GM10847 (cell line): ENCODE measurements around the gene PPP2R5D.

ENCODE experiments used
- POLR2A ChIP-seq: IDR thresholded peaks from 2 replicates; pipeline ENCODE4 v1.6.1; 2011; ENCODE audit not compliant: insufficient read length; ENCODE audit errors: extremely low read depth

Gene PPP2R5D

DNA sequence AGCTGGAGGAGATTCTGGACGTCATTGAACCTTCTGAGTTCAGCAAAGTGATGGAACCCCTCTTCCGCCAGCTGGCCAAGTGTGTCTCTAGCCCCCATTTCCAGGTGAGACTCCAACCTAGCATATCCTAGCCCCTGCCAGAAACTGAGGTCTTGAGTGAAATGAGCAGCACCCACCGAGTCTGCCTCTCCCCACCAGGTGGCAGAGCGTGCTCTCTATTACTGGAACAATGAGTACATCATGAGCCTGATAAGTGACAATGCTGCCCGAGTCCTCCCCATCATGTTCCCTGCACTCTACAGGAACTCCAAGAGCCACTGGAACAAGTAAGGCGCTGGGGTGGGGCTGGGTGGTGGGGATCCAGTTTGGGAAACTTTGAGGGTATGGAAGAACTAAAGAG is 24.8 kb downstream of the PPP2R5D start:
- no peak for TF ChIP-seq POLR2A

DNA sequence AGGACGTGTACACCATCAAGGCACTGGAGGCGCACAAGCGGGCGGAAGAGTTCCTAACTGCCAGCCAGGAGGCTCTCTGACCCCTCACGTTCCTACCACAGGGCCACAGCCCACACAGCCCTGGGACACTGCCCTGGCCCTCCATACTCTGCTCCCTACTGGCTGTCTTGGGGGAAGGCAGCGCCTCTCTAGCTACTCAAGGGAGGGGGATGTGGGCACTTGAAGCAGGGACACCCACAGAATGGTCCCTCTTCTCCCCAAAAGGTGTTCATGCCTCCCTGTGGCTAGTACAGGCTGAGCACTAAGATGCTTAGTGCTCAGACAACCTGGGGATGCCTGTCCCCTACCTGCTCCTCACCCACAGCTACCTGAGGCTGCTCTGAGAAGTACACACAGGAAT is 26.8 kb downstream of the PPP2R5D start:
- no peak for TF ChIP-seq POLR2A

DNA sequence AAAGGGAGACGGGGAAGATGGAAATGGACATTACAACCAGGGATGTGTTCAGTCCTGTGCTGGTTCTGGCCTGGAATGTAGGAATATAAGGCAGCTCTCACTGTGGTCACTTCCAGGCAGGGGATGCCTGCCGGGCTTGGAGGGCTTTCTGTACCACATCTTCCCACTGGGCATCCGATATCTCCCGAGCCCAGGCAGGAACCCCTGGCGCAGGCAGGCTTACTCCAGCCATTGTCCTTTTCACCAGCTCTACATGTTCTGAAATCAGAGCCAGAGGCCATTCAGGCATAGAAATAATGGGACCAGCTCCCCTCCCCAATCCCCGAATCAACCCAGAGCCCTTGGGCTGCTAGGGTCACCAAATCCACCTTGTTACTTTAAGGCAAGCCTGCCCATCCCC is 28.0 kb downstream of the PPP2R5D start:
- no peak for TF ChIP-seq POLR2A

DNA sequence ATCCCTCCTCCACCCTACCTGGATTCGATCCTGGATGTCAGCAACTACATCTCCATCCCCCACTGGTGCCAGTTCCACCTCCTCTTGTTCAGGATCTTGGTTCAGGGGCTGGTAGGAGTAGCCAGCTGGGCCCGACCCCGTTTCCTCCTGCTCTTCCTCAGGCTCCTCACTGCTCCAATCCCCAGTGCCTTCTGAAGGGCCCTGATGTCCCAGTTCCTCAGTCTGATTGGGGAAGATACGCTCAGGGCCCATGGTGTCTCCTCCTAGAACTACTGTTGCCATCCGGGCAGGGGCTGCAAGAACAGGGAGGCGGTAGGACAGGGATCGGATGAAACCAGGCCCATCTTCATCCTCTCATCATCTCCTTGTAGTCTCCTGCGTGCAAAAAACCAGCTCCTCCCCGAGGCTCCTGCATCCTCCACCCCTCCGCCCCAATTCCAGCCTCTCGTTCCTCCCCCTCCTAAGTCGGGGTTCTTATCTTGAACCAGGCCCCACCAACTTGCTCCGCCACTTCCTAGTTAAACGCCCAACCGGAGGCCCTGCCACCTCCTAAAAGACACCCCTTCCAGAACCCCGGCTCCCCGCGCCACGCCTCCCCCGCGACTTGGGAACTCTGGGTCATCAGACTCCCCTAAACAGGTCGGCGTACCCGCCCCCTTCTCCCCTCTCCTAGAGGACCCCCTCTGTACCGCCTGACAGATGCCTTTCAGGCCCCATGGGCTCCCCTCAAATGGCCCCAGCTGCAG is 28.9 kb downstream of the PPP2R5D start:
- no peak for TF ChIP-seq POLR2A

DNA sequence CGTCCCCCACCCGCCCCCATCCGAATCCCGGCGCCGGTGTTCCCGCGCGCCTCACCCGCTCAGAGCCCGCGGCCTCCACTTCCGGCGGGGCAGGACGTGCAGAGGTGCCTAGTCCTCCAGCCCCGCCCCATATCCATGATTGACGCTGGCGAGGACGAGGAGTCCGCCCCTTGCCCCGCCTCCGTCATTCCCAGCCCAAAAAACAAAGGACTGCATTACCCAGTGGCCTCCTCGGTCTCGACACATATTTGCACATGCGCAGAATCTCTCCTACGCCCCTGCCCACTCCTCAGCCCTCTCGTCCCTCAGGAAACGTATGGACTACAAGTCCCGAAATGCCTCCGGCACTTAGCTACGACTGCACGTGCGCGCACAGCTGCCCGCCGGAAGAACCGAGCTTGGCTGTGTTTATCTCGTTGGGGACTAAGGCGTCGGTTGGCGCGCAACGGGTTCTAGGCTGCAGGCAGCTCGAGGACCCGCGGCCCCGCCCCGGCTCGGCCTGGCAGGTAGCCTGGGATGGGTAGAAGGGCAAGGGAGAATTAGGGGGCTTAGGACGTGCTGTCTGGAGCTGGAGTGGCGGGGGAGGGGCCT is 29.6 kb downstream of the PPP2R5D start, which contains the start of the genes KLHDC3 and MEA1:
Gene KLHDC3, plus strand, starts transcription at position 407 of the 591 bp plus-strand sequence. CDS start 2,944 bp downstream, outside the sequence.
Gene MEA1, minus strand, starts transcription at position 104 of the 591 bp plus-strand sequence. CDS start 133 bp downstream, outside the sequence.
- TF ChIP-seq POLR2A: peak; percentile 26

DNA sequence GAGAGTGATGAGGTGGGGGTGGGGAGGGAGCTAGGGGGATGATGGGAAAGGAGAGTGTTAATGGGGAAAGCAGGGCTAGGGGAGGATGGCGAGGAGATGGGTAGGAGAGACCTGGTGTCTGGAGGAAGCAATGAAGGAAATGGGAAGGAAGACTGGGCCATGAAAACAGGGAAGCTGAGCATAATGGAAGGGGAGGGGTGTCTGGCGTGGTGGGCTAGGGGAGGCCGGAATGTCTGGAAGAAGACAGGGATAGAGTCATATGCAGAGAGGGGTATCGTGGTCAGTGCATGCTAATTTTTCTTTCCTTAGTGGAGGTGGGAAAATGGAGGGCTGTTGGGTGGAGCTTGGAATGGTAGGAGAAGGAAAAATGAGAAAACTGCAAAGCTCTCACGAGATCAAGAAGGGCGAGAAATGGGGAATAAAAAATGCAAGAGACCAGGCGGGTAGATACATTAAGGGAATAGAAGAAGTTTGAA is 30.1 kb downstream of the PPP2R5D start:
- TF ChIP-seq POLR2A: no peak

DNA sequence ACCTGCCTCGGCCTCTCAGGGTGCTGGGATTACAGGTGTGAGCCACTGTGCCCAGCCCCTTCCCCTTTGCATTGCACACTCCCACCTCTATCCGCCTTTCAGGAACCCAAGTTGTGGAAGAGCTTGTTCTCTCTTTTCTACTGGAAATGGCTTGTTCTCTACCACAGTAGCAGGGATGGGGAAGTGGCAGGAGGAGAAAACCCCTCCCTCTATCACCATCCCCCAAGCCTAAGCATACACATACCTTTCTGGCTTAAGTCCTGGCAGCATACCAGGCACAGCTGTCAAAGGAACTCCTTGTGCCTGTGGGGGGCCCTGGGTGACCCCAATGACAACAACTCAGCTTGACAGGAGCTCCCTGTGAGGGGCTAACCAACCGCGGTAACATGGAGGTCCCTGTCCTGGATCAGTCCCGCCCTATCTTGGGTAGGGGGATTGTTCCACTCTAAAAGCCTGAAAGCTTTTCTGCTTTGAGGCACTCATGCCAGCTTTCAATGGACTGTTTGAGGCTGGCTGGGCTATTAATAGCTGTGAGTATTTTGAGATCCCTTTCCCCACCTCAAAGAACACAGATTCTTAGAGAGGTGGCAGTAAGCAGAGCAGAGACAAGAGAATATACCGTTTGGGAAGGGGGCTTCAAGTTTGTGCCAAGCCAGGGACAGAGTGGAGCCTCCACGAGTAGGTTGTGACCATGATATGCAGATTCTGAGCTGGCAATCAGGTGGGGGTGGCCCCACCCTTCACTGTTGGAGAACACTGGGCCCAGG is 32.0 kb downstream of the PPP2R5D start:
- no peak for TF ChIP-seq POLR2A

DNA sequence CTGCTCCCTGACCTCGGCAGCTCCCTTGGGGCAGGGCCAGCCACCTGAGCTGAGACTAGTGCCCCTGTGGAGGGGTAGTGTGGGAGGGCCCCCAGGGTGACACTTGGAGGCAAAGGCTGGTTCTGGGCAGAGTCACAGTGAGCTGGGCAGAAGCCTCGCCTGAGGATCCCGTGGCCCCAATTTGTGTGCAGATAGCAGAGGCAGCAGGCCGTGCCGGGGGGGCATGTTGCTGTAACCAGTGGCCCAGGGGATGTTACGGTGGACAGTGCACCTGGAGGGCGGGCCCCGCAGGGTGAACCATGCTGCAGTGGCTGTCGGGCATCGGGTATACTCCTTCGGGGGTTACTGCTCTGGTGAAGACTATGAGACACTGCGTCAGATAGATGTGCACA is 32.6 kb downstream of the PPP2R5D start:
- no peak for TF ChIP-seq POLR2A

DNA sequence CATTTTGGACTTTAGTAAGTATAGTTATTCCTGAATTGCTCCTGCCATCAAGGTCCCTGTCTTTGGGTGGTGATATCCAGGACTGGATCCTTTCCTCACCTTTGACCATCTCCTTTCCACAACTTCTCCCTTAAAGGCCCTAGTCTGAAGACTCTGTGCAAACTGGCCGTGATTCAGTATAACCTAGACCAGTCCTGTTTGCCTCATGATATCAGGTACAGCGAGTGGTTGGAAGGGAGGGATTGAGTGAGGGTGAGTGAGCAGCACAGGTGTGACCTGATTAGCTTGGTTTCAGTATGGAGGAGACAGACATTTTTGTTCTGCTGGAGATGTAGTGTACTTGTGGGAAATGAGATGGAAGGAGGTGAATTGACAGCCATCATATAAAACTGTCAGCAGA is 34.8 kb downstream of the PPP2R5D start:
- TF ChIP-seq POLR2A: no peak

DNA sequence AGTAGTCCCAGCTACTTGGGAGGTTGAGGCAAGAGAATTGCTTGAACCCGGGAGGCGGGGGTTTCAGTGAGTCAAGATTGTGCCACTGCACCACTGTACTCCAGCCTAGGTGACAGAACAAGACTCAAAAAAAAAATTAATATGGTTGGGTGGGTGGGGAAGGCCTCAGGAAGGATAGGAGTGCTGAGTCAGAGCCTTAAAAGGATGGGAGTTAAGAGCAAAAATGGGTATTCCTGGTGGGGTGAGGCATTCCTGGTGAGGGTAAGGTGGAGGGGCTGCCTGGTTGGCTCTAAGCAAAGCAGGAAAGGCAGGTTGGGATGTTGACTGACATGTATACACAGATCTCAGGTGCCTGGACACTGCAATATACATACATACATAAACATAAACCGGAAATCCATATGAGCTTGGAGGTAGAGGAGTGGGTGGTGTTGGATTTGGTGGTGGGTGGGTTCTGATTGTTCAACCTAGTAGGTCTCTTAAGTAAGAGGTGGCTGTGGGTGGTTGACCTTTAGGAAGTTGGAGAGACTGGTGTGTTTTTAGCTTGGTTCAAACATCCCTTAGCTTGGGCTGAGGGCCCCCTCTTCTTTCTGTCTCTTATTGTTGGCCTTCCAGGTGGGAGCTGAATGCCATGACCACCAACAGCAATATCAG is 35.8 kb downstream of the PPP2R5D start:
- no peak for TF ChIP-seq POLR2A

DNA sequence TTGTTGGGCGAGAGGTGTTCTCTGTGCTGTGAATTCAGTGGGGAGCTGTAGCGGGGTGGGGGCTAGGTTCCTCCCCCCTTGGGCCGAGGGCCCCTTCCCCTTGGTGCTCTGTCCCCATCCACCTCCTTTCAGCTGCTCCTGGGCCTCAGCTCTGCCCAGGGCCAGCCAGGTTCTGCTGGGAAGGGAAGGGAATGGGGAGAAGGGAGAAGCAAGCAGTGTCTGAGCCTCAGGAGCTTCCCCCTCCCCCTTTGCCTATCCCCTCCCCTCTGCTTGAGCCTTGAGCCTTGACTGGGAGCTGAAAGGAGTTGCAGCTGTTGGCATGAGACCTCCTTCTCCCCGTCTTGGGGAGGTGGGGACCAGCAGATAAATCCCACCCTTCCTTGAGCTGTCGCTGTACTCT is 36.5 kb downstream of the PPP2R5D start:
- no peak for TF ChIP-seq POLR2A

DNA sequence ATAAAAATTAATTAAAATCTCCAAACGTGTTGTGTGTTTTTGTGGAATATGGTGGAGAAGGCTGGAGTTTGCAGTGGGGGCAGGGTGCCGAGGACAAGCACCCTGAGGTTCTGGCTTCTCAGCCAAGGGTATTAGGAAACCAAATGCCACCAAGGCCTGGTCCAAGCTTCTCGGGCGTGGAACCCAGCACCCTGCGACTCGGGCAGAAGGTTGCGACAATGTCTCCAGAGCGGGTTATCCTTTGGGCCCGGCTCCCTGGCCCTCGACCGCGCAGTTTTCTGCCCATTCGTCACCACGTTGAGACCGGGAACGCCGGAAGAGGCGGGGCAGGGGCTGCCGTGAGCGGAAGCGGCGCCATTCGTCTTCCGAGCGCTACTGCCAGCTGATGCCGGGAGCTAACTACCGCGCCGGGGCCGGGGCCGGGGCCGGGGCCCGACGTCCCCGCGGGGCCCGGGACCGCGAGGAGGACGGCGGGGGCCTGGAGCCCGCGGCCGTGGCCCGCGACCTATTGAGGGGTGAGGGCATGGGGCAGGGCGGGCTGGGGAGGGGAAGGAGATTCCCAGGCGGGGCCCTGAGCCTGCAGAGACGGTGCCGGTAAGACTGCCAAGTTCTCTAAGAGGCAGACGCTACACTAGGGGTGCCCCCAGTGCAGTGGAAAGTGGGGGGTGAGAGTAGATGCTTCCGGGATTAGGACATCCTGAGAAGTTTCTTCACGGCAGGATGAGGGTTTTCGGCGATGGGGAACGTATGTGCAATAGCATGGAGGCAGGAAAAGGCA is 37.1 kb downstream of the PPP2R5D start, which contains the start of gene RRP36:
Gene RRP36, plus strand, starts transcription at position 354 of the 778 bp plus-strand sequence. Its CDS starts 32 bp downstream, at position 386.
- peak; percentile 58 for TF ChIP-seq POLR2A

DNA sequence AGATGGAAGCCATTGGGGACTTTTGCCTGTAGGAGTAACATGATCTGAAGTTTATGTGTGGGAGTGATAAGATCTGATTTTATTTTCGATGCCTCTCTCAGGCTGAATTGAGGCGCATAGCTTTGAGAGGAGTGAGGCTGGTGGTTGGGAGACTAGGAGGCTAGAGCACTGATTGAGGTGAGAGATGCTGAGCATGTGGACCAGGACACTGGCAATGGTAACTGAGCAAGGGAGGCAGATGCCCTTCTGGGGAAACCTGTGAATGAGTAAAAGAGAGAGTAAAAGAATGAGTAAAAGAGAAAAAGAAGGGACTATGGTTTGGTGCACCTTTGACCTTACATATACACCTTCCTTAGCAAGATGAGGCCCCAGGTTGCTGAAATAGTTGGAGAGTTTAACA is 40.1 kb downstream of the PPP2R5D start:
- no peak for TF ChIP-seq POLR2A

DNA sequence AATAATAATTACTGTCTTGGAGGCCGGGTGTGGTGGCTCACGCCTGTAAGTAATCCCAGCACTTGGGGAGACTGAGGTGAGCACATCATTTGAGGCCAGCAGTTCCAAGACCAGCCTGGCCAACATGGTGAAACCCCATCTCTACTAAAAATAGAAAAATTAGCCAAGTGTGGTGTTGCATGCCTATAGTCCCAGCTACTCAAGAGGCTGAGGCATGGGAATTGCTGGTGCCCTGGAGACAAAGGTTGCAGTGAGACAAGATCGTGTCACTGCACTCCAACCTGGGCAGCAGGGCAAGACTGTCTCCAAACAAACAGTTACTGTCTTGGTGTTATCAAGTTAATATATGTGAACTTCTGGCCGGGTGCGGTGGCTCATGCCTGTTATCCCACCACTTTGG is 42.0 kb downstream of the PPP2R5D start:
- no peak for TF ChIP-seq POLR2A
